Measurements from ENCODE around the gene ANKRD55.
"Not testable (repeated sequence)": the region's sequence is repeated elsewhere in the genome, so short reads cannot be mapped to it uniquely, and the experiment has no call there.

ANKRD55 gene

GRCh38 chr5:56251918-56252553, 18.9 kb upstream of the ANKRD55 start:
- no peak for DNase-seq

- no peak for DNase-seq
These were observed 18.3 kb upstream of the ANKRD55 start for GRCh38 chr5:56251440-56251839.

GRCh38 chr5:56250011-56250410, 16.9 kb upstream of the ANKRD55 start:
- DNase-seq: no peak

GRCh38 chr5:56249085-56249484, 16.0 kb upstream of the ANKRD55 start:
- not testable (repeated sequence) for DNase-seq

- no peak for DNase-seq
These were observed 14.5 kb upstream of the ANKRD55 start for GRCh38 chr5:56247592-56247991.

- no peak for DNase-seq
These were observed 13.6 kb upstream of the ANKRD55 start for GRCh38 chr5:56246769-56247168.

GRCh38 chr5:56245481-56245880, 12.4 kb upstream of the ANKRD55 start:
- DNase-seq: no peak

- DNase-seq: no peak
These were observed 11.5 kb upstream of the ANKRD55 start for GRCh38 chr5:56244627-56245026.

- not testable (repeated sequence) for DNase-seq
These were observed 9.1 kb upstream of the ANKRD55 start for GRCh38 chr5:56242271-56242670.

- DNase-seq: no peak
These were observed 592 bp downstream of the ANKRD55 start for GRCh38 chr5:56232538-56232937.

- no peak for DNase-seq
These were observed 2.6 kb downstream of the ANKRD55 start for GRCh38 chr5:56230576-56230975.

GRCh38 chr5:56229111-56229510, 4.0 kb downstream of the ANKRD55 start:
- no peak for DNase-seq

GRCh38 chr5:56228631-56229030, 4.5 kb downstream of the ANKRD55 start:
- no peak for DNase-seq

- no peak for DNase-seq
These were observed 5.4 kb downstream of the ANKRD55 start for GRCh38 chr5:56227691-56228090.

GRCh38 chr5:56223298-56223697, 9.8 kb downstream of the ANKRD55 start:
- not testable (repeated sequence) for DNase-seq

- not testable (repeated sequence) for DNase-seq
These were observed 11.5 kb downstream of the ANKRD55 start for GRCh38 chr5:56221601-56222000.

GRCh38 chr5:56215019-56215830, 17.9 kb downstream of the ANKRD55 start:
- DNase-seq: no peak

GRCh38 chr5:56213886-56214535, 19.1 kb downstream of the ANKRD55 start:
- not testable (repeated sequence) for DNase-seq

GRCh38 chr5:56212130-56212879, 20.8 kb downstream of the ANKRD55 start:
- no peak for DNase-seq

GRCh38 chr5:56211298-56211865, 21.7 kb downstream of the ANKRD55 start:
- DNase-seq: no peak

GRCh38 chr5:56208681-56209080, 24.4 kb downstream of the ANKRD55 start:
- no peak for DNase-seq

- DNase-seq: no peak
These were observed 25.6 kb downstream of the ANKRD55 start for GRCh38 chr5:56207537-56207936.
